Gastrocnemius medialis (tissue), 4 donors: ENCODE results near the gene TMEM175.

Experiments used
- CTCF ChIP-seq, 5 experiments: fragments of 450-650 bp in 3 of 5; fragments of 200-600 bp in 2 of 5; sonication (generic) in 2 of 5; IDR thresholded peaks in 4 of 5; conservative IDR thresholded peaks in 1 of 5; 1 replicate in 4 of 5; 2 replicates in 1 of 5; pipeline ENCODE4 v1.5.1; 2016 to 2019; ENCODE audit warnings: antibody characterized with exemption in 5 of 5, mild to moderate bottlenecking in 3 of 5, moderate library complexity in 3 of 5
- POLR2A ChIP-seq, 2 donors: fragments of 450-650 bp; IDR thresholded peaks; one replicate each; pipeline ENCODE4 v1.6.1; 2017; ENCODE audit warnings: antibody characterized with exemption in 2 of 2, mild to moderate bottlenecking in 2 of 2, moderate library complexity in 2 of 2

GRCh38 chr4:960636-961350, 28.5 kb downstream of the TMEM175 start:
- TF ChIP-seq CTCF (IDR thresholded peaks at IDR 0.05 in 4 of 5, conservative IDR thresholded peaks at IDR 0.05 in 1 of 5) (no peak), POLR2A (IDR thresholded peaks at IDR 0.05) (no peak)
